ENCODE results near the gene TMEM270.

DNA sequence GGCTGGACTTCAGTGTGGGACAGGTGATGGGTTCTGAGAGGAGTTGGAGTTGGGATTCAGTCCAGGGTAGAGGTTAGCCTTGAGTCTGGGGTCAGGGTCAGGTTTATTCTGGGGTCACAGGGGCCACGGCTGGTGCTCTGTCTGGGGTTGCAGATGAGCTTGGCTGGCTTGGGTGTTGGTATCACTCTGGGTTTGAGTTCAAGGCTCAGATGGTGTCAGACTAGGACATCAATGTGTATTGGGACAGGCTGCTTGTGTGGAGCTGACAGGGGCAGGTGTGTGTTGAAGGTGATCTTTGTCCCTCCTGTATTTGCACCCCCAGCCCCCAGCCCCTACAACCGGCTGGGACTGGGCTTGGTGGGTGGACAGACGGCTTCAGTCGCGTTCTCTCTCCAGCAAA is 26.8 kb downstream of the TMEM270 start:
- TF ChIP-seq, protein P1, sequence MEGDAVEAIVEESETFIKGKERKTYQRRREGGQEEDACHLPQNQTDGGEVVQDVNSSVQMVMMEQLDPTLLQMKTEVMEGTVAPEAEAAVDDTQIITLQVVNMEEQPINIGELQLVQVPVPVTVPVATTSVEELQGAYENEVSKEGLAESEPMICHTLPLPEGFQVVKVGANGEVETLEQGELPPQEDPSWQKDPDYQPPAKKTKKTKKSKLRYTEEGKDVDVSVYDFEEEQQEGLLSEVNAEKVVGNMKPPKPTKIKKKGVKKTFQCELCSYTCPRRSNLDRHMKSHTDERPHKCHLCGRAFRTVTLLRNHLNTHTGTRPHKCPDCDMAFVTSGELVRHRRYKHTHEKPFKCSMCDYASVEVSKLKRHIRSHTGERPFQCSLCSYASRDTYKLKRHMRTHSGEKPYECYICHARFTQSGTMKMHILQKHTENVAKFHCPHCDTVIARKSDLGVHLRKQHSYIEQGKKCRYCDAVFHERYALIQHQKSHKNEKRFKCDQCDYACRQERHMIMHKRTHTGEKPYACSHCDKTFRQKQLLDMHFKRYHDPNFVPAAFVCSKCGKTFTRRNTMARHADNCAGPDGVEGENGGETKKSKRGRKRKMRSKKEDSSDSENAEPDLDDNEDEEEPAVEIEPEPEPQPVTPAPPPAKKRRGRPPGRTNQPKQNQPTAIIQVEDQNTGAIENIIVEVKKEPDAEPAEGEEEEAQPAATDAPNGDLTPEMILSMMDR (IDR thresholded peaks at IDR 0.05), result no peak
- no peak for TF ChIP-seq EZH2 (IDR thresholded peaks at IDR 0.05; ENCODE audit: borderline replicate concordance, insufficient read depth, low read depth, low read length, poor library complexity, severe bottlenecking)

All from B cell (primary cell).